GM19023 (cell line): ENCODE data around the gene FZR1.

Experiments
- ATAC-seq: cut with Tn5 transposase; IDR thresholded peaks from one replicate; pipeline ENCODE4 v1.9.1; 2021; ENCODE audit warnings: mild to moderate bottlenecking, moderate library complexity; ENCODE audit not compliant: unreplicated experiment

Gene FZR1

GRCh38 chr19:3513229-3514140 lies 7.4 kb downstream of the FZR1 start:
- ATAC-seq = no peak

- no peak for ATAC-seq
These were observed 8.8 kb downstream of the FZR1 start for GRCh38 chr19:3514930-3515329.

GRCh38 chr19:3515891-3516422 lies 9.8 kb downstream of the FZR1 start:
- ATAC-seq = no peak

- no peak for ATAC-seq
These were observed 10.6 kb downstream of the FZR1 start for GRCh38 chr19:3516675-3517207.

- ATAC-seq = no peak
These were observed 11.5 kb downstream of the FZR1 start for GRCh38 chr19:3517638-3518037.

- ATAC-seq = no peak
These were observed 12.1 kb downstream of the FZR1 start for GRCh38 chr19:3518255-3518654.

- no peak for ATAC-seq
These were observed 12.5 kb downstream of the FZR1 start for GRCh38 chr19:3518659-3519058.

- ATAC-seq = no peak
These were observed 13.0 kb downstream of the FZR1 start for GRCh38 chr19:3519126-3519525.

- no peak for ATAC-seq
These were observed 14.3 kb downstream of the FZR1 start for GRCh38 chr19:3520166-3521103.

GRCh38 chr19:3521104-3521445 lies 15.0 kb downstream of the FZR1 start:
- no peak for ATAC-seq

GRCh38 chr19:3522421-3523360 lies 16.6 kb downstream of the FZR1 start:
- ATAC-seq = no peak

- no peak for ATAC-seq
These were observed 17.4 kb downstream of the FZR1 start for GRCh38 chr19:3523361-3524077.

GRCh38 chr19:3524078-3524842 lies 18.1 kb downstream of the FZR1 start:
- ATAC-seq = no peak

GRCh38 chr19:3524904-3525451 lies 18.9 kb downstream of the FZR1 start:
- ATAC-seq = no peak

- ATAC-seq = no peak
These were observed 20.6 kb downstream of the FZR1 start for GRCh38 chr19:3526507-3527237.

- ATAC-seq = no peak
These were observed 21.3 kb downstream of the FZR1 start for GRCh38 chr19:3527238-3527910.

- no peak for ATAC-seq
These were observed 22.0 kb downstream of the FZR1 start for GRCh38 chr19:3528080-3528479.
